Panc1 (cell line): Measurements from ENCODE around the gene PRUNE2.

Experiments used
- POLR2AphosphoS5 ChIP-seq: IDR thresholded peaks from 2 replicates; pipeline ENCODE4 v1.6.1; 2012; ENCODE audit warnings: mild to moderate bottlenecking, low read depth, low read length, moderate library complexity
- SIN3A ChIP-seq: IDR thresholded peaks from 2 replicates; pipeline ENCODE4 v1.6.1; 2012; ENCODE audit warnings: low read depth, mild to moderate bottlenecking, low read length, moderate library complexity, borderline replicate concordance; ENCODE audit not compliant: insufficient read depth
- TCF7L2 ChIP-seq: IDR thresholded peaks from 2 replicates; pipeline ENCODE4 v1.6.1; 2011; ENCODE audit warnings: mild to moderate bottlenecking, low read depth, low read length, inconsistent platforms
- TF ChIP-seq, protein P1 (sequence below): fragments of 450-650 bp; IDR thresholded peaks from 2 replicates; pipeline ENCODE4 v1.5.1; 2017; ENCODE audit warnings: mild to moderate bottlenecking
- TF ChIP-seq, protein P2 (sequence below), 2 experiments: IDR thresholded peaks; 2 replicates each; pipeline ENCODE4 v1.6.1; 2011 to 2012; ENCODE audit warnings: low read depth in 2 of 2, control low read depth in 1 of 2, low read length in 1 of 2, mild to moderate bottlenecking in 1 of 2, moderate library complexity in 1 of 2; ENCODE audit not compliant: insufficient read depth in 1 of 2

DNA sequence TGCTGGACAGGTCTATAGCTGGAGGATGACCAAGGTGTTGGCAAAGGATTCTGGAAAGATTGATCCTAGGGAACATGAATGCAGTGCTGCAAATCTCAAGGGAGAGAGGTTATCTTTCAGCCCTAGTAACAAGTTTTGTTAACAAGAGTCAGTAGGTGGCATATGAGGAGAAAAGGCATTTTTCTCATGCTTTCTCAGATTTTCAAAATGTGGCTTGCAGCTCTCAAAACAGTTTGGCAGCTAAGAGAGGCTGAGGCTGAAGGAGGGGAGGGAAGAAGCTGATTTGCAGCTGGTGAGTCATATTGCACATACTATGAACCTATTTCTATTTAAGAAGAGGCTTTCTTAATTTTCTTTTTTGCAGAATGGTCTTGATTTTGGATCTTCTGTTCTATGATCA, 205.9 kb downstream of the PRUNE2 start:
- TF ChIP-seq, protein P1, sequence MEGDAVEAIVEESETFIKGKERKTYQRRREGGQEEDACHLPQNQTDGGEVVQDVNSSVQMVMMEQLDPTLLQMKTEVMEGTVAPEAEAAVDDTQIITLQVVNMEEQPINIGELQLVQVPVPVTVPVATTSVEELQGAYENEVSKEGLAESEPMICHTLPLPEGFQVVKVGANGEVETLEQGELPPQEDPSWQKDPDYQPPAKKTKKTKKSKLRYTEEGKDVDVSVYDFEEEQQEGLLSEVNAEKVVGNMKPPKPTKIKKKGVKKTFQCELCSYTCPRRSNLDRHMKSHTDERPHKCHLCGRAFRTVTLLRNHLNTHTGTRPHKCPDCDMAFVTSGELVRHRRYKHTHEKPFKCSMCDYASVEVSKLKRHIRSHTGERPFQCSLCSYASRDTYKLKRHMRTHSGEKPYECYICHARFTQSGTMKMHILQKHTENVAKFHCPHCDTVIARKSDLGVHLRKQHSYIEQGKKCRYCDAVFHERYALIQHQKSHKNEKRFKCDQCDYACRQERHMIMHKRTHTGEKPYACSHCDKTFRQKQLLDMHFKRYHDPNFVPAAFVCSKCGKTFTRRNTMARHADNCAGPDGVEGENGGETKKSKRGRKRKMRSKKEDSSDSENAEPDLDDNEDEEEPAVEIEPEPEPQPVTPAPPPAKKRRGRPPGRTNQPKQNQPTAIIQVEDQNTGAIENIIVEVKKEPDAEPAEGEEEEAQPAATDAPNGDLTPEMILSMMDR: no peak
- TF ChIP-seq POLR2AphosphoS5 (no peak), TCF7L2 (no peak), SIN3A (no peak)
- TF ChIP-seq, protein P2, sequence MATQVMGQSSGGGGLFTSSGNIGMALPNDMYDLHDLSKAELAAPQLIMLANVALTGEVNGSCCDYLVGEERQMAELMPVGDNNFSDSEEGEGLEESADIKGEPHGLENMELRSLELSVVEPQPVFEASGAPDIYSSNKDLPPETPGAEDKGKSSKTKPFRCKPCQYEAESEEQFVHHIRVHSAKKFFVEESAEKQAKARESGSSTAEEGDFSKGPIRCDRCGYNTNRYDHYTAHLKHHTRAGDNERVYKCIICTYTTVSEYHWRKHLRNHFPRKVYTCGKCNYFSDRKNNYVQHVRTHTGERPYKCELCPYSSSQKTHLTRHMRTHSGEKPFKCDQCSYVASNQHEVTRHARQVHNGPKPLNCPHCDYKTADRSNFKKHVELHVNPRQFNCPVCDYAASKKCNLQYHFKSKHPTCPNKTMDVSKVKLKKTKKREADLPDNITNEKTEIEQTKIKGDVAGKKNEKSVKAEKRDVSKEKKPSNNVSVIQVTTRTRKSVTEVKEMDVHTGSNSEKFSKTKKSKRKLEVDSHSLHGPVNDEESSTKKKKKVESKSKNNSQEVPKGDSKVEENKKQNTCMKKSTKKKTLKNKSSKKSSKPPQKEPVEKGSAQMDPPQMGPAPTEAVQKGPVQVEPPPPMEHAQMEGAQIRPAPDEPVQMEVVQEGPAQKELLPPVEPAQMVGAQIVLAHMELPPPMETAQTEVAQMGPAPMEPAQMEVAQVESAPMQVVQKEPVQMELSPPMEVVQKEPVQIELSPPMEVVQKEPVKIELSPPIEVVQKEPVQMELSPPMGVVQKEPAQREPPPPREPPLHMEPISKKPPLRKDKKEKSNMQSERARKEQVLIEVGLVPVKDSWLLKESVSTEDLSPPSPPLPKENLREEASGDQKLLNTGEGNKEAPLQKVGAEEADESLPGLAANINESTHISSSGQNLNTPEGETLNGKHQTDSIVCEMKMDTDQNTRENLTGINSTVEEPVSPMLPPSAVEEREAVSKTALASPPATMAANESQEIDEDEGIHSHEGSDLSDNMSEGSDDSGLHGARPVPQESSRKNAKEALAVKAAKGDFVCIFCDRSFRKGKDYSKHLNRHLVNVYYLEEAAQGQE (IDR thresholded peaks at IDR 0.05; ENCODE audit: insufficient read depth in 1 of 2, low read depth in 2 of 2, low read length in 1 of 2): no peak
